GM19238 (cell line): ENCODE results near the gene FUT1.
"Not testable (repeated sequence)": the region's sequence is repeated elsewhere in the genome, so short reads cannot be mapped to it uniquely, and the experiment has no call there.

Source experiments
- DNase-seq: peaks from one replicate; pipeline ENCODE4 v3.0.0; 2011; ENCODE audit warnings: low spot score; ENCODE audit not compliant: insufficient read length

FUT1 gene

GRCh38 chr19:48752496-48753365 is at the start of gene FUT1:
TSS of gene FUT1 (minus strand) at chr19:48752641. CDS start at chr19:48751281, 1,360 bp downstream.
- DNase-seq: no peak

DNA sequence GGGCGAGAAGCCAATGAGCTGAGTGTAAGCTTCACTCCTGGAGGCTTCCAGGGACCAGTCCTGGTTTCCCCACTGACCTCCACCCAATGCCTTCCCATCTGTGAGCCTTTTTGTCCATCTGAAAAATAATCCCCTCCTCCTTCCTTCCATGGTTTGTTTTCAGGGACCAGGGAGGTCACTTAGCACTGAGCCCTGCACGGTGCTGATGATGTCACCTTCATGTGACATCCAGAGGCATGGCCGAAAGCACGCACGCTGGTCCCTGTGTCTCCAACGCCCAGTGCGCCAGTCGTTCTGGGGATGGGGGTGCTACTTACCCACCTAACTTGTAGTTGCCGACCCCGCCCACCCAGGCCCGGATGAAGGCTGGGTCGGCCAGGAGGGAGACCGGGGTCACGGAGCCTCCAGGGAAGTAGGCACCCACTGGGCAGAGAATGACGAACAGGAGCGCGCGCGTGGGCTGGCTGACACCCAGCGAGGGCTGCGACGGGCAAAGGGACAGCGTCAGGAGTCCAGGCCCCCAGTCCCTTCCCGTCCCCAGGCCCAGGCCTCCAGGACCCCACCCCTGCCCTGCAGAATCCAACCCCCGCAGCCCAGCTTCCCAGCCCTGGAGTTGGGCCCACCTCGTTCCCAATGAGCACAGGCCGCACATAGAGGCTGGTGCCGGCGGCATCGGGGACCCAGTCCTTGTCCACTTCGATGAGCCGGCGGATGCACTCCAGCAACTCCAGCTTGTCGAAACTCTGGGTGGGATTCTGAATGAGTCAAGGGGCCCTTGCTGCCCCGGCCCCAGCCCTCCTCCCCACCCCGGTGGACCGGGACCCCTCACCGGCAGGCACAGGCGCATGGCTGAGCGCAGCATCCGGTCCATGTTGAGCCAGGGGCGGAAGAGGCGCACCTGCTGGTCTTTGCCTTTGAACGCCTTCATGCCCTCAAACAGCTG is 47.2 kb upstream of the FUT1 start:
- DNase-seq: no peak

DNA sequence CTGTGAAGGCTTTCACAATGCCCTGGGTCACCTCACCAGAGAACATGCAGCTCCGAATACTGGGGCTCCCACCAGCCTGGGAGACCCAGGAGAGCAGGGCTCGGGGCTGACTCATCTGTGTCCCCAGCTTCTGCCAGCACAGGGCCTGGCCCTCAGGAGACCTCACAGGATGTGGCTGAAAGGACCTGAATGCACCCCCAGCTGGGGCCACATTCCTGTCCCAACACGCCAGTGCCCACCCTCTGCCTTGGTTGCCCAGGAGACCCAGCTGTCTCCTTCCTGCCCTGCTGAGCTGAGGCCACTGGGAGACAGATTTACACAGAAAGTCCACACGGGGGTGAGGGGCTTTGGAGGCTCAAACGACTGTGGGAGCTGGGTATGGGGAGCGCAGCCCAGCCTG is 46.5 kb upstream of the FUT1 start:
- no peak for DNase-seq

DNA sequence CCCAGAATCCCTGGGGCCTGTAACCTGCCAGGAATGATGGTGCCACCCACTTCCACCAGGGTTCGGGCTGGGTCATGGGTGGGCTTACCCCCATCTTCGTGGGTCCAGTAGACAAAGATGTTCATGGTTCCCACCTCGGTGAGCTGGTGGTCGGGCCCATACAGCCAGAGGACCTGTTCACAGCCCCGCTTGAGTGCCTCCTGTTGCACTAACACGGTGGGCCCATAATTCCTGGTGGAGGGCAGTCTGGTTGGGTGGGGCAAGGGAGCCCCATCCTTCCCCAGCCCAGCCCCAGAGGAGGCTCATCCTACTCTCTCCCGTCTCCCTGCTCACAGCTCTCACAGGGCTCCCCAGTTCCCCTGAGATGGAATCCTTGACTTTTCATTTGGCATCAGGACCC is 44.7 kb upstream of the FUT1 start:
- DNase-seq: no peak

- no peak for DNase-seq
Measured at GRCh38 chr19:48796298-48797083, 44.0 kb upstream of the FUT1 start.

DNA sequence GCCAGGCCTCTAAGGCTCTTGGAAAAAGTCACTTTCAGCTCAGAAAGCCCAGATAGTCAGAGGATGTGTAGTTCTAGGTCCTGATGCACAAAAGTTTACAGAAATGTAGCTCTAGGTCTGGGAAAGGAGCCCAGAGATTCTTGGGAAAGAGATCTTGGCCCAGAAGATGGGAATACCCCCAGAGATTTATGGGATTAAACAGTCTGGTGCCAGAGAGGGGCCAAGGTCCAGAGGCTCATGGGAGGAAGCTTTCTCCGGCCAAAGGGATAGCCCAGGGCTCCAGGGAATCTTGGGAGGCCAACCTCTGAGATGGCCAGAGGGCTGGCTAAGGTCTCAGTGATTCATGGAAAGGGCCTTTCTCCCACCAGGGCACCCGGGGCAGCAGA is 43.2 kb upstream of the FUT1 start:
- no peak for DNase-seq

DNA sequence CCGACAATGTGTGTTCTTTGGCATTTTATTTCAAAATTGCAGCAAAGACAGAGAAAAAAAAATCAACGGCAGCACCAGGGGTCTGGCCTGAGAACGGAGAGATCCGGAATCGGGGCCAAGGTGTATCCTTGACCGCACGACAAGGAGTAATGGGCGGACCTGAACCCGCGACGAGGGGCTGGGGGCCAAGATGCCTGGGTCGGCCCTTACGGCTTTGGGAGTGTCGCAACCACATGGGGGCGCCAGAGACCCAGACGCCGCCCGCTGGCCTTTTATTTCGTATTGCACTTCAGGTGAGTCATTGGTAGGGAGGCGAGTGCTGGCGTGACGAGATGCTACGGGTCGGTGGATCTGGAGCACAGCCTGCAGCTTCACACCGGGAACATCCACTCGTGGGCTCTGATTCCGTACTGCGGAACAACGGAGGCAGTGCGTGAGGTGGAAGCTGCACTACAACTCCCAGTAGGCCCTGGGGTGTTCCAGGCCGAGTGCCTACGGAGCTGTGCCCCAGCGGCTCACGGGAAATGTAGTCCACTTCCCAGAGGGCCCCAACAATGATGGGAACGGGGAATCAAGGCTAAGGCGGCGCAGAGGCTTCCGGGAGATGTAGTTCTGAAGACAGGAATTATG is 42.7 kb upstream of the FUT1 start:
- DNase-seq: peak; percentile 93

- no peak for DNase-seq
Measured at GRCh38 chr19:48794291-48794690, 41.9 kb upstream of the FUT1 start.

GRCh38 chr19:48793271-48793670 is 40.8 kb upstream of the FUT1 start:
- no peak for DNase-seq

- not testable (repeated sequence) for DNase-seq
Measured at GRCh38 chr19:48787331-48787730, 34.9 kb upstream of the FUT1 start.

GRCh38 chr19:48786422-48786821 is 34.0 kb upstream of the FUT1 start:
- DNase-seq: not testable (repeated sequence)

- DNase-seq: no peak
Measured at GRCh38 chr19:48784527-48784926, 32.1 kb upstream of the FUT1 start.

DNA sequence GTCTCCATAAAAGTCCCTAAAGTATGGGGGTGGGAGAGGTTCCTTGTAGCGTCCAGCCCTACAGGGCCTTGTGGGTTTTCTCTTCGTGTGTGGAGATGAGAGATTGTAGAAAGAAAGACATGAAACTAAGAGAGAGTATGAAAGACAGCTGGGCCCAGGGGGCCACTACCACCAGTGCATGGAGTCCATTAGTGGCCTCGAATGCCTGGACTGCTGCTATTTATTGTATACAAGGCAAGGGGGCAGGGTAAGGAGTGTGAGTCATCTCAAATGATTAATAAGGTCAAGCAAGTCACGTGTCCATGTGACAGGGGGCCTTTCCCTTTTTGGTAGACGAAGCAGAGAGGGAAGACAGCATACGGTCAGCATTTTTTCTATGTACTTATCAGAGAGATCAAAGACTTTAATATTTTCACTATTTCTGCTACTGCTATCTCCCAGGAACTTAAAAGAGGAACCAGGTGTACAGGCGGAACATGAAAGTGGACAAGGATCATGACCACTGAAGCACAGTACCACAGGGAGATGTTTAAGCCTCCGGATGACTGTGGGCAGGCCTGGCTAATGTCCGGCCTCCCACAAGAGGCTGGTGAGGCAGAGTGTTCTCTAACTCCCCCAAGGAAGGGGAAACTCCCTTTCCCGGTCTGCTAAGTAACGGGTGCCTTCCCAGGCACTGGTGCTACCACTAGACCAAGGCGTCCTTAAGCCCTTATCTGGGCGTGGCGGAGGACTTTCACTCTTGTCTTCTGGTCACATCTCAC is 28.4 kb upstream of the FUT1 start:
- DNase-seq: no peak

- no peak for DNase-seq
Measured at GRCh38 chr19:48779636-48780035, 27.2 kb upstream of the FUT1 start.

DNA sequence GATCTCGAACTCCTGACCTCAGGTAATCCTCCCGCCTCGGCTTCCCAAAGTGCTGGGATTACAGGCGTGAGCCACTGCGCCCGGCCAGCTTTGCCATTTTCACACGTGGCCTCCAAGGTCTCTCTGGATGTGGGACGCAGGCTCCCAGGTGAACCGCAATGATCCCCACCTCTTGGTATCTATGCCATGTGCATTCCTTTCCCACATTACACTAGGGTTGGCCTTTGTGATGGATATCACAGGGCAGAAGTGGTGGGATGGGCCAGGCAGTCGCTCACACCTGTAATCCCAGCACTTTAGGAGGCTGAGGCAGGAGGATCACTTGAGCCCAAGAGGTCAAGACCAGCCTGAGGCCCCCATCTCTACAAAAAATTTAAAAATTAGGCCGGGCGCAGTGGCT is 25.3 kb upstream of the FUT1 start:
- no peak for DNase-seq

GRCh38 chr19:48777139-48777538 is 24.7 kb upstream of the FUT1 start:
- DNase-seq: no peak

DNA sequence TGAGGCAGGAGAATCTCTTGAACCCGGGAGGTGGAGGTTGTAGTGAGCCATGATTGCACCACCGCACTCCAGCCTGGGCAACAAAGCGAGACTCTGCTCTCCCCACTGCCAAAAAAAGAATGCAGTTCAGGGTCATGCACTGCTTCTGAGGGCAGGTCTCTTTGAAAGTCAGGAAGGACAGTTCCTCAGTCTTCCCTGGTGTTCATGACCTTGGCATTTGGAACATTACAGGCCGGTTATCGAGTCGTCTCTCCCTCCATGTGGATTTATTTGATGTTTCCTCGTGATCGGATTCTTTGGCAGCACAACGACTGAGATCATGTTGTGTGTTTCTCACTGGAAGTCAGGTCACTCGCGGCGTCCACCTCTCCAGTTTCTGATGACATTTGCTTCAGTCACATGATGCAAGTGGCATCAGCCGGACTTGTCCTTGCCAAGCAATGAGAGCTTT is 20.1 kb upstream of the FUT1 start:
- no peak for DNase-seq

GRCh38 chr19:48770734-48771472 is 18.5 kb upstream of the FUT1 start:
- no peak for DNase-seq

DNA sequence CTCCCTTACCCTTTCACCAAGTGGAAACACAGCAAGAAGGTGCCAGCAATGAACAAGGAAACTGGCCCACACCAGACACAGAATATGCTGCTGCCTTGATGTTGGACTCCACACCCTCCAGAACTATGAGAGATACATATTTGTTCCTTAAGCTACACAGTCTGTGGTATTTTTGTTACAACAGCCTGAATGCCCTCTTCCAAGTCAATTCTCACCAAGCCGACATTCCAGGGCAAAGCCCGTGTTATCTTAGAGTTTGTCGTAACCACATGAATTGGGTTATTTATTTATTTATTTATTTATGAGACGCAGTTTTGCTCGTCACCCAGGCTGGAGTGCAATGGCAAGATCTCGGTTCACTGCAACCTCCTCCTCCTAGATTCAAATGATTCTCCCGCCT is 17.8 kb upstream of the FUT1 start:
- DNase-seq: no peak
